Ovary (tissue), 3 donors: ENCODE measurements around the gene CLK2.

Source experiments
- CTCF ChIP-seq, 3 donors: fragments of 450-650 bp in 2 of 3; fragments of 200-600 bp in 1 of 3; IDR thresholded peaks; one replicate each; pipeline versions ENCODE4 v1.5.1 to v1.8.0; 2016 to 2022; ENCODE audit warnings: antibody characterized with exemption in 3 of 3, mild to moderate bottlenecking in 1 of 3
- EP300 ChIP-seq: sonication (generic); formaldehyde crosslinking; IDR thresholded peaks from one replicate; pipeline ENCODE4 v1.6.1; 2017; ENCODE audit warnings: antibody characterized with exemption
- POLR2A ChIP-seq: fragments of 450-650 bp; IDR thresholded peaks from one replicate; pipeline ENCODE4 v1.6.1; 2017; ENCODE audit warnings: antibody characterized with exemption, mild to moderate bottlenecking, moderate library complexity
- donor health status: DM: no; HTN: no; CAD: no.

GRCh38 chr1:155254228-155254713, 19.0 kb downstream of the CLK2 start:
- TF ChIP-seq CTCF (IDR thresholded peaks at IDR 0.05) (no peak), POLR2A (no peak), EP300 (no peak)
